Heart left ventricle (tissue), 13 donors: ENCODE data around the gene FCN3.

Experiments used
- POLR2A ChIP-seq, 2 donors: fragments of 450-650 bp; IDR thresholded peaks; one replicate each; pipeline ENCODE4 v1.6.1; 2017; ENCODE audit warnings: antibody characterized with exemption in 2 of 2, mild to moderate bottlenecking in 2 of 2, moderate library complexity in 2 of 2
- TF ChIP-seq, protein P1 (sequence below), 12 donors: fragments of 200-600 bp; sonication (generic) in 4 of 12; IDR thresholded peaks; one replicate each; pipeline versions ENCODE4 v1.5.0 to v1.8.0; 2018 to 2022; ENCODE audit warnings: antibody characterized with exemption in 12 of 12, mild to moderate bottlenecking in 5 of 12
- donor health status: ischemic (EF 13 %, LVEDD 7.1; RV severe dilation, severe dysfunction).
- donor health status: DM: no; HTN: yes; CAD: no.
- donor health status: DM: no; HTN: no; CAD: no.
- donor health status: ischemic (EF 25% LVEDD 6.9; RV normal size, moderate dysfunction).
- donor health status: ischemic (EF 25% LVEDD 5.7; RV mildly dilated, moderate dysfunction).
- donor health status: ischemic (EF 35%, LVEDD 5.7; RV mildly dilated, moderate dysfunction).
- donor health status: nonischemic (EF 11% LVEDD 7.7; RV severe dilation, severe dysfunction).
- donor health status: DM: yes; HTN: yes; CAD: no.
- donor health status: PGD.
- donor health status: ischemic (EF 29% LVEDD 5.4; RV normal size, mild dysfunction).
- donor health status: nonischemic (EF 23%, LVEDD 6.1; RV moderate dilation, normal function).

GRCh38 chr1:27402349-27402754 is 27.7 kb upstream of the FCN3 start:
- TF ChIP-seq, protein P1, sequence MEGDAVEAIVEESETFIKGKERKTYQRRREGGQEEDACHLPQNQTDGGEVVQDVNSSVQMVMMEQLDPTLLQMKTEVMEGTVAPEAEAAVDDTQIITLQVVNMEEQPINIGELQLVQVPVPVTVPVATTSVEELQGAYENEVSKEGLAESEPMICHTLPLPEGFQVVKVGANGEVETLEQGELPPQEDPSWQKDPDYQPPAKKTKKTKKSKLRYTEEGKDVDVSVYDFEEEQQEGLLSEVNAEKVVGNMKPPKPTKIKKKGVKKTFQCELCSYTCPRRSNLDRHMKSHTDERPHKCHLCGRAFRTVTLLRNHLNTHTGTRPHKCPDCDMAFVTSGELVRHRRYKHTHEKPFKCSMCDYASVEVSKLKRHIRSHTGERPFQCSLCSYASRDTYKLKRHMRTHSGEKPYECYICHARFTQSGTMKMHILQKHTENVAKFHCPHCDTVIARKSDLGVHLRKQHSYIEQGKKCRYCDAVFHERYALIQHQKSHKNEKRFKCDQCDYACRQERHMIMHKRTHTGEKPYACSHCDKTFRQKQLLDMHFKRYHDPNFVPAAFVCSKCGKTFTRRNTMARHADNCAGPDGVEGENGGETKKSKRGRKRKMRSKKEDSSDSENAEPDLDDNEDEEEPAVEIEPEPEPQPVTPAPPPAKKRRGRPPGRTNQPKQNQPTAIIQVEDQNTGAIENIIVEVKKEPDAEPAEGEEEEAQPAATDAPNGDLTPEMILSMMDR (IDR thresholded peaks at IDR 0.05) = peak; percentile 42 to 70 (median 60)
- no peak for TF ChIP-seq POLR2A (IDR thresholded peaks at IDR 0.05)
